Esophagus squamous epithelium (tissue), 4 donors: ENCODE results near the gene TFDP3.

Source experiments
- POLR2A ChIP-seq, 4 donors: fragments of 450-650 bp; IDR thresholded peaks; one replicate each; pipeline ENCODE4 v1.6.1; 2017; ENCODE audit warnings: antibody characterized with exemption in 4 of 4, mild to moderate bottlenecking in 4 of 4, moderate library complexity in 3 of 4
- TF ChIP-seq, protein P1 (sequence below), 6 experiments: fragments of 450-650 bp in 4 of 6; fragments of 200-600 bp in 2 of 6; sonication (generic) in 2 of 6; IDR thresholded peaks; one replicate each; pipeline ENCODE4 v1.5.1; 2016 to 2019; ENCODE audit warnings: antibody characterized with exemption in 6 of 6, mild to moderate bottlenecking in 4 of 6, moderate library complexity in 4 of 6

- TF ChIP-seq POLR2A (IDR thresholded peaks at IDR 0.05), result no peak
- TF ChIP-seq, protein P1, sequence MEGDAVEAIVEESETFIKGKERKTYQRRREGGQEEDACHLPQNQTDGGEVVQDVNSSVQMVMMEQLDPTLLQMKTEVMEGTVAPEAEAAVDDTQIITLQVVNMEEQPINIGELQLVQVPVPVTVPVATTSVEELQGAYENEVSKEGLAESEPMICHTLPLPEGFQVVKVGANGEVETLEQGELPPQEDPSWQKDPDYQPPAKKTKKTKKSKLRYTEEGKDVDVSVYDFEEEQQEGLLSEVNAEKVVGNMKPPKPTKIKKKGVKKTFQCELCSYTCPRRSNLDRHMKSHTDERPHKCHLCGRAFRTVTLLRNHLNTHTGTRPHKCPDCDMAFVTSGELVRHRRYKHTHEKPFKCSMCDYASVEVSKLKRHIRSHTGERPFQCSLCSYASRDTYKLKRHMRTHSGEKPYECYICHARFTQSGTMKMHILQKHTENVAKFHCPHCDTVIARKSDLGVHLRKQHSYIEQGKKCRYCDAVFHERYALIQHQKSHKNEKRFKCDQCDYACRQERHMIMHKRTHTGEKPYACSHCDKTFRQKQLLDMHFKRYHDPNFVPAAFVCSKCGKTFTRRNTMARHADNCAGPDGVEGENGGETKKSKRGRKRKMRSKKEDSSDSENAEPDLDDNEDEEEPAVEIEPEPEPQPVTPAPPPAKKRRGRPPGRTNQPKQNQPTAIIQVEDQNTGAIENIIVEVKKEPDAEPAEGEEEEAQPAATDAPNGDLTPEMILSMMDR (IDR thresholded peaks at IDR 0.05), result peak in 1 of 6 experiments; percentile 6
These were observed 31.3 kb upstream of the TFDP3 start for GRCh38 chrX:133249266-133250058.
